ENCODE measurements around the gene COL27A1. TPM values are rescaled to one million over a fixed set of nuclear protein-coding genes. Genes with fewer than 3 reads are reported as not detected.
A peak's percentile ranks its signal among the peaks of the same experiment; 100 is the strongest.

Gene COL27A1
- total RNA-seq, 6 experiments from 2014 or later = 22.2 to 24.1 (median 23.4) TPM

GRCh38 chr9:114344188-114344566 lies 188.8 kb downstream of the COL27A1 start:
- Mint-ChIP-seq H3K27ac (no peak overlapping the region), H3K4me3 (no peak overlapping the region), H3K4me1 (ENCODE audit: low read depth) (peaks cover 24% of the 10 kb centered on the region), H3K27me3 (ENCODE audit: insufficient read depth) (no peaks in the 10 kb centered on the region; the same call in 1 of the 2 replicates), H3K36me3 (ENCODE audit: low read depth) (peaks cover 26% of the 10 kb centered on the region; the same call in 1 of the 2 replicates), H3K9me3 (no peaks in the 10 kb centered on the region)
- no peak for TF ChIP-seq CTCF (IDR thresholded peaks at IDR 0.05)
- DNase-seq = no peak

- Mint-ChIP-seq H3K27ac (no peak overlapping the region), H3K36me3 (ENCODE audit: low read depth) (peaks cover 26% of the 10 kb centered on the region; the same call in 1 of the 2 replicates), H3K9me3 (no peaks in the 10 kb centered on the region), H3K4me1 (ENCODE audit: low read depth) (peaks cover 29% of the 10 kb centered on the region), H3K4me3 (no peak overlapping the region), H3K27me3 (ENCODE audit: insufficient read depth) (no peaks in the 10 kb centered on the region; the same call in 1 of the 2 replicates)
- TF ChIP-seq CTCF (IDR thresholded peaks at IDR 0.05) = no peak
- DNase-seq = no peak
These were observed 189.4 kb downstream of the COL27A1 start for GRCh38 chr9:114344692-114345091.

- no peak overlapping the region for H3K27ac Mint-ChIP-seq
- no peaks in the 10 kb centered on the region; the same call in 1 of the 2 replicates for H3K27me3 Mint-ChIP-seq (ENCODE audit: insufficient read depth)
- H3K9me3 Mint-ChIP-seq = no peaks in the 10 kb centered on the region
- H3K36me3 Mint-ChIP-seq (ENCODE audit: low read depth) = peaks cover 28% of the 10 kb centered on the region; the same call in 1 of the 2 replicates
- no peak for TF ChIP-seq CTCF (IDR thresholded peaks at IDR 0.05)
- no peak overlapping the region for H3K4me3 Mint-ChIP-seq
- H3K4me1 Mint-ChIP-seq (ENCODE audit: low read depth) = peaks cover 36% of the 10 kb centered on the region
- DNase-seq = no peak
These were observed 190.2 kb downstream of the COL27A1 start for GRCh38 chr9:114345493-114346065.

GRCh38 chr9:114346146-114346545 lies 190.8 kb downstream of the COL27A1 start:
- Mint-ChIP-seq H3K9me3 (no peaks in the 10 kb centered on the region), H3K27ac (no peak overlapping the region), H3K4me3 (no peak overlapping the region), H3K36me3 (ENCODE audit: low read depth) (peaks cover 28% of the 10 kb centered on the region; the same call in 1 of the 2 replicates), H3K27me3 (ENCODE audit: insufficient read depth) (no peaks in the 10 kb centered on the region; the same call in 1 of the 2 replicates), H3K4me1 (ENCODE audit: low read depth) (peaks cover 36% of the 10 kb centered on the region)
- DNase-seq = no peak
- no peak for TF ChIP-seq CTCF (IDR thresholded peaks at IDR 0.05)

- no peak overlapping the region for H3K4me3 Mint-ChIP-seq
- no peak for DNase-seq
- H3K9me3 Mint-ChIP-seq = no peaks in the 10 kb centered on the region
- peaks cover 36% of the 10 kb centered on the region for H3K4me1 Mint-ChIP-seq (ENCODE audit: low read depth)
- H3K36me3 Mint-ChIP-seq (ENCODE audit: low read depth) = peaks cover 19% of the 10 kb centered on the region; the same call in 1 of the 2 replicates
- no peaks in the 10 kb centered on the region; the same call in 1 of the 2 replicates for H3K27me3 Mint-ChIP-seq (ENCODE audit: insufficient read depth)
- no peak for TF ChIP-seq CTCF (IDR thresholded peaks at IDR 0.05)
- peak overlapping the region; percentile 89; the same call in 1 of the 2 replicates for H3K27ac Mint-ChIP-seq
These were observed 192.3 kb downstream of the COL27A1 start for GRCh38 chr9:114347675-114348074.

Measured in HFFc6 (cell line).